Caco-2 (cell line): ENCODE measurements around the gene MMP13. TPM values are rescaled to one million over a fixed set of nuclear protein-coding genes. Genes with fewer than 3 reads are reported as not detected.
A peak's percentile ranks its signal among the peaks of the same experiment; 100 is the strongest.
"Not testable (repeated sequence)": the region's sequence is repeated elsewhere in the genome, so short reads cannot be mapped to it uniquely, and the experiment has no call there.

Experiments
- Bru-seq: library from RNA; stranded (reverse); fragments of 400-500 nt; gene quantifications from one replicate; lab custom pipeline; 2021; lab: Mats Ljungman, UMichigan
- BruChase-seq, 2 experiments: library from RNA; stranded (reverse); fragments of 400-500 nt; gene quantifications; one replicate each; lab custom pipeline; 2021; lab: Mats Ljungman, UMichigan
- BruUV-seq: library from RNA; stranded (reverse); fragments of 400-500 nt; replicated peaks from 2 replicates; lab custom pipeline; 2021; lab: Mats Ljungman, UMichigan
- CTCF ChIA-PET: fragments of 300-600 bp; sonication (Branson Sonifier 250); formaldehyde crosslinking; loops from one replicate; lab custom pipeline; 2022; ENCODE audit warnings: antibody characterized with exemption; lab: Charles Lee
- POLR2A ChIA-PET: fragments of 300-600 bp; sonication (Branson Sonifier 250); formaldehyde crosslinking; loops from one replicate; lab custom pipeline; 2022; ENCODE audit warnings: antibody characterized with exemption; lab: Charles Lee
- DNase-seq, 2 experiments: peaks; one replicate each; pipeline versions ENCODE4 v3.0.0 to v3.0.0-alpha.2; 2020 to 2022
- H3K27me3 ChIP-seq: replicated peaks from 2 replicates; pipeline ENCODE4 v1.6.0; 2011; ENCODE audit warnings: low read length; ENCODE audit not compliant: control insufficient read depth, insufficient read depth
- H3K36me3 ChIP-seq: 2 replicates; pipeline ENCODE4 v1.5.1; 2011; ENCODE audit warnings: low read length; ENCODE audit not compliant: control insufficient read depth, insufficient read depth
- H3K4me1 ChIP-seq: fragments of 250-450 bp; sonication (Bioruptor Pico); 2 replicates; pipeline ENCODE4 v1.5.1; 2020; ENCODE audit warnings: mild to moderate bottlenecking
- H3K4me3 ChIP-seq: 2 replicates; pipeline ENCODE4 v1.5.1; 2011; ENCODE audit warnings: low read depth, mild to moderate bottlenecking, control low read depth, low read length
- H3K9me3 ChIP-seq: fragments of 250-450 bp; sonication (Bioruptor Pico); 2 replicates; pipeline ENCODE4 v1.5.1; 2020; ENCODE audit warnings: mild to moderate bottlenecking, moderate library complexity
- H3K27ac Mint-ChIP-seq: one replicate; pipeline ENCODE4 v1.8.0; 2022; ENCODE audit warnings: mixed read lengths; ENCODE audit not compliant: unreplicated experiment
- H3K27me3 Mint-ChIP-seq: one replicate; pipeline ENCODE4 v1.8.0; 2022; ENCODE audit warnings: mixed read lengths; ENCODE audit not compliant: insufficient read depth, unreplicated experiment
- H3K36me3 Mint-ChIP-seq: one replicate; pipeline ENCODE4 v1.8.0; 2022; ENCODE audit warnings: mild to moderate bottlenecking, mixed read lengths; ENCODE audit not compliant: insufficient read depth, unreplicated experiment
- H3K4me1 Mint-ChIP-seq: one replicate; pipeline ENCODE4 v1.8.0; 2022; ENCODE audit warnings: low read depth, mixed read lengths; ENCODE audit not compliant: unreplicated experiment
- H3K4me3 Mint-ChIP-seq: one replicate; pipeline ENCODE4 v1.8.0; 2022; ENCODE audit warnings: mild to moderate bottlenecking, moderate library complexity, mixed read lengths; ENCODE audit not compliant: unreplicated experiment
- H3K9me3 Mint-ChIP-seq: one replicate; pipeline ENCODE4 v1.8.0; 2022; ENCODE audit warnings: mixed read lengths; ENCODE audit not compliant: unreplicated experiment
- CTCF ChIP-seq, 2 experiments: fragments of 200-600 bp in 1 of 2; IDR thresholded peaks; 1 replicate in 1 of 2; 2 replicates in 1 of 2; pipeline versions ENCODE4 v1.5.1 to v1.8.0; 2011 to 2022; ENCODE audit warnings: antibody characterized with exemption in 1 of 2, control low read depth in 1 of 2, inconsistent platforms in 1 of 2, low read depth in 1 of 2, low read length in 1 of 2, mild to moderate bottlenecking in 1 of 2, moderate library complexity in 1 of 2; ENCODE audit not compliant: insufficient read depth in 1 of 2, severe bottlenecking in 1 of 2, unreplicated experiment in 1 of 2
- intact Hi-C: fragments of 100-400 bp; cut with micrococcal nuclease; formaldehyde crosslinking; loops from one replicate; pipeline ENCODE4 v1.10.0; 2022; ENCODE audit not compliant: unreplicated experiment
- long read RNA-seq: library from polyadenylated mRNA; stranded (forward); transcript quantifications from one replicate; pipeline ENCODE4 v2.0.0, GENCODE V29; 2022
- total RNA-seq: library from RNA; stranded (reverse); gene quantifications from 2 replicates; pipeline ENCODE4 v1.2.3, GENCODE V29; 2022

The MMP13 gene
- total RNA-seq, result not detected in 2 replicates
- percentile 6 among the genes with signal in this experiment for Bru-seq, nascent RNA
- percentile 10 among the genes with signal in this experiment for BruChase-seq, experiment 1, labeled RNA remaining after a 2-hour chase
- percentile 10 among the genes with signal in this experiment for BruChase-seq, experiment 2, labeled RNA remaining after a 6-hour chase
- long read RNA-seq, result 0 reads

GRCh38 chr11:102955624-102956023, at the start of gene MMP13:
Gene MMP13 (minus strand): TSS chr11:102955732. CDS start chr11:102955705, 27 bp downstream.
- no TSS peak for BruUV-seq
- no peaks in the 10 kb centered on the region for H3K9me3 Mint-ChIP-seq
- Histone ChIP-seq H3K9me3 (no peaks in the 10 kb centered on the region), H3K36me3 (no peaks in the 10 kb centered on the region), H3K27me3 (no peaks in the 10 kb centered on the region), H3K4me1 (peaks cover 4% of the 10 kb centered on the region; the same call in 1 of the 2 replicates), H3K4me3 (no peak within 1 kb of the TSS)
- ChIA-PET CTCF (no interaction called here), POLR2A (no interaction called here)
- intact Hi-C loops, result no loop called here
- H3K4me1 Mint-ChIP-seq, result peaks cover 8% of the 10 kb centered on the region
- no peak within 1 kb of the TSS for H3K4me3 Mint-ChIP-seq
- no peak within 1 kb of the TSS for H3K27ac Mint-ChIP-seq
- H3K36me3 Mint-ChIP-seq, result no peaks in the 10 kb centered on the region
- TF ChIP-seq CTCF (IDR thresholded peaks at IDR 0.05; ENCODE audit: insufficient read depth in 1 of 2, low read depth in 1 of 2, low read length in 1 of 2, severe bottlenecking in 1 of 2, unreplicated experiment in 1 of 2), result no peak
- no peak for DNase-seq
- no peaks in the 10 kb centered on the region for H3K27me3 Mint-ChIP-seq

DNA sequence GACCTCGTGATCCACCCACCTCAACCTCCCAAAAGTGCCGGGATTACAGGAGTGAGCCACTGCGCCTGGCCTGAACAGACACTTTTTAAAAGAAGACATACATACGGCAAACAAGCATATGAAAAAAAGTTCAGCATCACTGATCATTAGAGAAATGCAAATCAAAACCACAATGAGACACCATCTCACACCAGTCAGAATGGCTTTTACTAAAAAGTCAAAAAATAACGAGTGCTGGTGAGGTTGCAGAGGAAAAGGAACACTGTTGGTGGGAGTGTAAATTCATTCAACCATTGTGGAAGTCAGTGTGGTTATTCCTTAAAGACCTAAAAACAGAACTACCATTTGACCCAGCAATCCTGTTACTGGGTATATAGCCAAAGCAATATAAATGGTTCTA, 48.7 kb upstream of the MMP13 start:
- BruUV-seq, H3K9me3 ChIP-seq, H3K4me1 Mint-ChIP-seq, H3K36me3 Mint-ChIP-seq, H3K27me3 ChIP-seq, H3K27ac Mint-ChIP-seq, H3K9me3 Mint-ChIP-seq, intact Hi-C loops, DNase-seq, H3K27me3 Mint-ChIP-seq, CTCF ChIA-PET, H3K36me3 ChIP-seq, H3K4me3 Mint-ChIP-seq, POLR2A ChIA-PET, H3K4me1 ChIP-seq, H3K4me3 ChIP-seq: not testable (repeated sequence)

DNA sequence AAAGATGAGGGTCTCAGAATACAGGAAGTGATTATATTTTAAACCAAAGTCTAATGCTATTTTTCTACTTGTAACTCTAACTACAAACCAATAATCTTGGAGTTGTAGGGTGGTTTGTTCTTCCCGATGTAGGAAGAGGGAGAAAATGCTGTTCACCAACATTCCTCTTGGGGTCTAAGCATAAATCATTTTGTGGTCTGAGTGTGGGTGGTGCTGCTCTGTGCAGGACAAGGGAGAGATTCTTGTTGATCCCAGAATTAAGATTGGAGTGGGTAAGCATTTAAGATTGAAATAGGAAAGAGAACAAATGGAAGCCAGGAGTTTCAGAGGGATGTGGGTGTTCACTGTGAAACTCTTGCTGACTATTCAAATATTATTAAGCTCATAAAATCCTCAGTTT, 38.6 kb upstream of the MMP13 start:
- no peaks in the 10 kb centered on the region for H3K36me3 Mint-ChIP-seq
- CTCF ChIA-PET, result no interaction called here
- BruUV-seq, result no TSS peak

More for the DNA sequence above, 38.6 kb upstream of the MMP13 start:
- H3K27me3 Mint-ChIP-seq, result peaks cover 20% of the 10 kb centered on the region
- DNase-seq, result no peak
- POLR2A ChIA-PET, result no interaction called here
- no peak for TF ChIP-seq CTCF (IDR thresholded peaks at IDR 0.05; ENCODE audit: insufficient read depth in 1 of 2, low read depth in 1 of 2, low read length in 1 of 2, severe bottlenecking in 1 of 2, unreplicated experiment in 1 of 2)
- no peaks in the 10 kb centered on the region for H3K9me3 Mint-ChIP-seq
- no peaks in the 10 kb centered on the region for H3K36me3 ChIP-seq
- H3K27me3 ChIP-seq, result no peaks in the 10 kb centered on the region
- H3K4me1 ChIP-seq, result no peaks in the 10 kb centered on the region
- H3K4me3 Mint-ChIP-seq, result no peak overlapping the region
- intact Hi-C loops, result no loop called here
- no peaks in the 10 kb centered on the region for H3K4me1 Mint-ChIP-seq
- H3K9me3 ChIP-seq, result no peaks in the 10 kb centered on the region
- H3K4me3 ChIP-seq, result no peak overlapping the region
- no peak overlapping the region for H3K27ac Mint-ChIP-seq
